K562 (cell line): ENCODE data around the gene TMEM163. TPM values are rescaled to one million over a fixed set of nuclear protein-coding genes. Genes with fewer than 3 reads are reported as not detected.

Experiments used
- ATAC-seq: fragments of 200-7000 bp; cut with Tn5 transposase; 3 replicates; pipeline ENCODE4 v1.9.1; 2020; ENCODE audit warnings: moderate library complexity
- BruUV-seq: library from RNA; stranded (reverse); fragments of 400-500 nt; replicated peaks from 2 replicates; lab custom pipeline; 2021; lab: Mats Ljungman, UMichigan
- CTCF ChIA-PET: fragments of 300-600 bp; formaldehyde crosslinking; extraction: SDS; loops from one replicate; lab custom pipeline; 2021; ENCODE audit warnings: low intra/inter-chr PET ratio; lab: Yijun Ruan, JAX
- POLR2A ChIA-PET: fragments of 300-600, 350-650 bp; sonication (Branson Sonifier 250); formaldehyde crosslinking; extraction: SDS; loops from one replicate; lab custom pipeline; 2021; ENCODE audit warnings: antibody characterized with exemption, inconsistent platforms; lab: Yijun Ruan, JAX
- DNase-seq, 4 experiments: peaks; one replicate each; pipeline versions ENCODE4 v3.0.0 to v3.0.0-alpha.2; 2011 to 2018; ENCODE audit warnings: low spot score in 3 of 4, mixed read lengths in 3 of 4; ENCODE audit errors: extremely low read depth in 1 of 4
- FAIRE-seq: peaks from 2 replicates; lab custom pipeline; 2011; peaks lifted over from hg19 to GRCh38; lab: Jason Lieb, UNC
- H2AFZ ChIP-seq: 2 replicates; pipeline ENCODE4 v1.6.0; 2011; ENCODE audit warnings: low read depth, low read length, control low read depth, inconsistent platforms
- H3K27ac ChIP-seq: fragments of 200-600 bp; 3 replicates; pipeline ENCODE4 v1.8.0; 2011; ENCODE audit warnings: low read depth, mild to moderate bottlenecking, control low read depth, inconsistent platforms, low read length, moderate library complexity, mixed read lengths; ENCODE audit errors: extremely low read depth
- H3K27me3 ChIP-seq, 2 experiments: fragments of 300-600 bp in 1 of 2; 2 replicates in 1 of 2; 3 replicates in 1 of 2; pipeline versions ENCODE4 v1.6.0 to v1.8.0; 2011; ENCODE audit warnings: inconsistent platforms in 2 of 2, low read length in 2 of 2, mild to moderate bottlenecking in 1 of 2, mixed read lengths in 1 of 2, moderate library complexity in 1 of 2; ENCODE audit not compliant: control insufficient read depth in 2 of 2, insufficient read depth in 2 of 2
- H3K36me3 ChIP-seq: fragments of 300-600 bp; 3 replicates; pipeline ENCODE4 v1.8.0; 2011; ENCODE audit warnings: mild to moderate bottlenecking, low read length, inconsistent platforms; ENCODE audit not compliant: control insufficient read depth, insufficient read depth
- H3K4me1 ChIP-seq, 2 experiments: fragments of 200-600 bp in 1 of 2; replicated peaks in 1 of 2; 2 replicates in 1 of 2; 3 replicates in 1 of 2; pipeline versions ENCODE4 v1.5.1 to v1.8.0; 2011; ENCODE audit warnings: inconsistent platforms in 2 of 2, low read length in 2 of 2, mild to moderate bottlenecking in 1 of 2, mixed read lengths in 1 of 2, moderate library complexity in 1 of 2; ENCODE audit not compliant: control insufficient read depth in 2 of 2, insufficient read depth in 2 of 2
- H3K4me2 ChIP-seq: 2 replicates; pipeline ENCODE4 v1.6.1; 2011; ENCODE audit warnings: low read length, control low read depth, inconsistent platforms, mixed read lengths; ENCODE audit not compliant: insufficient read depth
- H3K4me3 ChIP-seq: fragments of 200-600 bp; sonication (generic), shearing (Covaris generic); 2 replicates; pipeline ENCODE4 v1.5.1; 2016; ENCODE audit warnings: control low read depth, inconsistent platforms
- H3K79me2 ChIP-seq: fragments of 200-600 bp; 3 replicates; pipeline ENCODE4 v1.8.0; 2011; ENCODE audit warnings: low read length, inconsistent platforms; ENCODE audit not compliant: control insufficient read depth, insufficient read depth
- H3K9ac ChIP-seq, 2 experiments: 2 replicates each; pipeline versions ENCODE4 v1.6.0 to v1.6.1; 2011; ENCODE audit warnings: low read depth in 2 of 2, low read length in 2 of 2, control low read depth in 1 of 2, inconsistent platforms in 1 of 2, mild to moderate bottlenecking in 1 of 2, mixed read lengths in 1 of 2; ENCODE audit not compliant: insufficient read depth in 1 of 2
- H3K9me1 ChIP-seq: one replicate; pipeline ENCODE4 v1.6.0; 2011; ENCODE audit warnings: inconsistent platforms, mild to moderate bottlenecking, low read length, moderate library complexity; ENCODE audit not compliant: control insufficient read depth, insufficient read depth
- H3K9me3 ChIP-seq: replicated peaks from 2 replicates; pipeline ENCODE4 v1.5.1; 2011; ENCODE audit warnings: low read depth, low read length, inconsistent platforms; ENCODE audit not compliant: control insufficient read depth, insufficient read depth
- H4K20me1 ChIP-seq: replicated peaks from 2 replicates; pipeline ENCODE4 v1.6.1; 2011; ENCODE audit warnings: low read length, inconsistent platforms, mixed read lengths; ENCODE audit not compliant: control insufficient read depth, insufficient read depth
- CTBP1 ChIP-seq: fragments of 450-650 bp; IDR thresholded peaks from 2 replicates; pipeline ENCODE4 v1.6.1; 2016; ENCODE audit warnings: borderline replicate concordance
- CXXC5 ChIP-seq: fragments of 250-450 bp; sonication (Bioruptor Pico); IDR thresholded peaks from 2 replicates; pipeline ENCODE4 v1.8.0; 2022; ENCODE audit warnings: inconsistent platforms, mild to moderate bottlenecking, moderate library complexity
- ETV1 ChIP-seq: fragments of 450-650 bp; conservative IDR thresholded peaks from 2 replicates; pipeline ENCODE4 v1.6.1; 2016; ENCODE audit warnings: missing genetic modification characterization, control low read depth, low read depth, missing compliant biosample characterization
- ILF3 ChIP-seq: fragments of 450-650 bp; IDR thresholded peaks from 2 replicates; pipeline ENCODE4 v1.6.1; 2018; ENCODE audit warnings: antibody characterized with exemption, mild to moderate bottlenecking, moderate library complexity, borderline replicate concordance
- PPARD ChIP-seq: fragments of 250-450 bp; sonication (Bioruptor Pico); IDR thresholded peaks from 2 replicates; pipeline ENCODE4 v1.8.0; 2022; ENCODE audit warnings: inconsistent platforms, mild to moderate bottlenecking, moderate library complexity
- PYGO2 ChIP-seq: fragments of 450-650 bp; IDR thresholded peaks from 2 replicates; pipeline ENCODE4 v1.6.1; 2016; ENCODE audit warnings: mild to moderate bottlenecking, missing genetic modification characterization, moderate library complexity, missing compliant biosample characterization
- STAT5A ChIP-seq: IDR thresholded peaks from 2 replicates; pipeline ENCODE4 v1.6.1; 2012; ENCODE audit warnings: low read length, inconsistent platforms, borderline replicate concordance
- WGBS: fragments of 100-300 bp; shearing (Covaris generic); methylation state at CpG from one replicate; pipeline ENCODE4 v1.1.6; 2016; ENCODE audit warnings: low coverage, mixed read lengths; ENCODE audit not compliant: insufficient coverage; ENCODE audit errors: missing lambda C conversion rate; 5-methylcytosine and 5-hydroxymethylcytosine counted together
- in situ Hi-C: fragments of 300-500 bp; cut with MboI; formaldehyde crosslinking; loops from 4 replicates; pipeline ENCODE4 v1.15.0; 2018; ENCODE audit warnings: inconsistent platforms, mixed read lengths
- intact Hi-C: fragments of 100-400 bp; cut with micrococcal nuclease; formaldehyde crosslinking; loops from 2 replicates; pipeline ENCODE4 v1.14.2; 2022
- polyA plus RNA-seq, 8 experiments: library from polyadenylated mRNA; depleted of rRNA in 4 of 8; stranded (reverse) in 5 of 8; unstranded in 3 of 8; fragments of >200 nt; fragmentation: Nextera tagmentation in 2 of 8; fragmentation: Illumina TruSeq in 1 of 8; extraction: Ambion mirVana in 2 of 8; extraction: Trizol in 1 of 8; gene quantifications; 2 replicates each; pipeline versions ENCODE4 v1.2.1 to v1.2.3, GENCODE V29; 2011 to 2014; ENCODE audit warnings: inconsistent platforms in 1 of 8, missing spikeins in 1 of 8
- total RNA-seq, 7 experiments: library from RNA; depleted of rRNA in 6 of 7; stranded (reverse); fragments of >200 nt in 6 of 7; fragmentation: Illumina TruSeq in 2 of 7; extraction: Trizol in 2 of 7; gene quantifications; 2 replicates each; pipeline versions ENCODE4 v1.2.1 to v1.2.3, GENCODE V29; 2011 to 2021; ENCODE audit warnings: low replicate concordance in 1 of 7
- TF ChIP-seq, protein P1 (sequence below): sonication (generic); formaldehyde crosslinking; IDR thresholded peaks from 2 replicates; pipeline ENCODE4 v1.5.0; 2020; ENCODE audit warnings: missing genetic modification reagents

TMEM163 gene
- total and polyA plus RNA-seq, 9 of the 15 experiments (the other 6 are each of a cell fraction or from before 2014, with no cell fraction given) = 0.04 to 0.68 (median 0.16) TPM; not detected in 3

DNA sequence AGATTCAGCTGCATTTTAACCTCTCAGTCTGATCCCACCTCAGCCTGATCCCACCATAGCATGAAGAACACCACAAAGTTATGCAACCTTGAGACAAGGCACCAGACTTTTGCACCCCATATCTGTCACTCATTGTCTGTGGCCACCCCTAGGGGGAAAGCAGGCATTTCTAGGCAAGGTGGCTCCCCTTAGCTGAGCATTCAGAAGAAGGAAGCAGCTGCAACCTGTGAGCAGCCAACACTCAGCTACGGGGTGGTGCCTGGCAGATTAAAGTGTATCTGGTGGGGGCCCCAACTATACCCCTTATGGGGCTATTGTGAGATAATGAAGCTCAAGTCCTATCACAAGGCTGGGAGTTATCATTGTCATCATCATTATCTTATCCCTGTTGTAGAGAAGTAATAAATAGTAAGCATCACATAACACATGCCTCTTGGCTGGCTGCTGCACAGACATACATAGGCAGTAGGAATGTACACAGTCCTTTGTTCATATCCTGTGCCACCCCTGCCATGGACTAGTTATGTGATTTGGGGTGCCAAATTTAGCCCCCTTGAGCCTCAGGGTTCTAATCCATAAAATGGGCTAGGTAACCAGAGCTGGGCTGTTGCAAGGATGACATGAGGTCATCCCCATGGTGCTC is 20.6 kb upstream of the TMEM163 start:
- Histone ChIP-seq H3K4me2 (no peak overlapping the region), H3K4me3 (no peak overlapping the region), H4K20me1 (no peaks in the 10 kb centered on the region), H3K9ac (no peak overlapping the region), H3K9me3 (no peaks in the 10 kb centered on the region), H3K36me3 (no peaks in the 10 kb centered on the region), H3K27me3 (no peaks in the 10 kb centered on the region; a peak in 1 of 5 replicates), H3K9me1 (no peaks in the 10 kb centered on the region), H2AFZ (no peak overlapping the region), H3K4me1 (no peaks in the 10 kb centered on the region), H3K27ac (no peak overlapping the region), H3K79me2 (no peaks in the 10 kb centered on the region)
- no peak for ATAC-seq
- TF ChIP-seq CXXC5 (no peak), CTBP1 (no peak), ILF3 (no peak)
- DNase-seq = no peak
- intact Hi-C loops (no loop called here), in situ Hi-C loops (no loop called here)
- WGBS = 0% methylated on average over 1 of the region's 1 CpG
- BruUV-seq = no TSS peak
- ChIA-PET CTCF (no interaction called here), POLR2A (no interaction called here)
- no peak for FAIRE-seq

DNA sequence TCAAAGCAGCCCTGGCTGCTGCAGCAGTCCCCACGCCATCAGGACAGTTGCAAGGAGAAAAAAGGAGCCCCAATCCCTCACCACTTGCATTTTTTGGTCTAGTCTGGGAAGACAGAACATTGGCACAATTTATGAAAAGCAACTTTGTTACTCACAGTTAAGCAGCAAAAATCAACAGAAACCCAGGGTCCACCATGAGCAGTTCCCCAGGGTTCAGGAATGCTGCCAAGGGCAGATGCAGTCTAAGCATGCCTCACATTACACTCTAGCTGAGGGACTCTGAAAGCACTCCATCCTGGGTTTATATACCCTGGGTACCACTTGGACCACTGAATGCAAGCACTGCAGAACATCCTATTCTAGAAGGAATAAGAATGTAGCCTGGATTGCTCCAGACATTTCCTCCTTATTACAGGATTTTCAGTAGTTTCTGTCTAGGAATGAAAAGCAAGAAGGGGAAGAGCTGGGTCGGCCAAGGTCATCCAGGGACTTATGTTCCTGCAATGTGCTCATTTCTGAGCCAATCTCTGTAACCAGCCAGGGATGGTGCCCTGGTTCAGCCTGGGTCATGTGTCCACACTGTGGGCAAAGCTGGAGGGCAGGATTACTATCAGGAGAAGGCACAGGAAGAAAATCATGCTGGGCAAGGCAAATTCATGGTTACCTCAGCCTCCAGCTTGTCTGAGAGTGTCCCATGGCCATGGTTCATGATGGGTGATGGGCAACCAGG is 19.5 kb upstream of the TMEM163 start:
- Histone ChIP-seq H3K9me3 (no peaks in the 10 kb centered on the region), H3K27me3 (no peaks in the 10 kb centered on the region; a peak in 1 of 5 replicates), H3K4me2 (no peak overlapping the region), H3K36me3 (no peaks in the 10 kb centered on the region), H3K9me1 (no peaks in the 10 kb centered on the region), H4K20me1 (no peaks in the 10 kb centered on the region), H2AFZ (no peak overlapping the region), H3K4me1 (no peaks in the 10 kb centered on the region), H3K4me3 (no peak overlapping the region), H3K79me2 (no peaks in the 10 kb centered on the region), H3K27ac (no peak overlapping the region), H3K9ac (no peak overlapping the region)
- ATAC-seq = no peak
- intact Hi-C loops (no loop called here), in situ Hi-C loops (no loop called here)
- POLR2A ChIA-PET = interaction anchor here (0.7 kb wide), 1 partner anchor 25 kb away, joined by 3 read pairs; no protein-coding TSS in a partner anchor
- no TSS peak for BruUV-seq
- WGBS = 7% methylated on average over 2 of the region's 2 CpGs
- CTCF ChIA-PET = no interaction called here
- DNase-seq = no peak
- FAIRE-seq = no peak
- TF ChIP-seq PYGO2 (tag) (no peak), PPARD (CRISPR knock-in tag) (no peak), ETV1 (tag) (no peak), STAT5A (no peak)
- TF ChIP-seq, protein P1, sequence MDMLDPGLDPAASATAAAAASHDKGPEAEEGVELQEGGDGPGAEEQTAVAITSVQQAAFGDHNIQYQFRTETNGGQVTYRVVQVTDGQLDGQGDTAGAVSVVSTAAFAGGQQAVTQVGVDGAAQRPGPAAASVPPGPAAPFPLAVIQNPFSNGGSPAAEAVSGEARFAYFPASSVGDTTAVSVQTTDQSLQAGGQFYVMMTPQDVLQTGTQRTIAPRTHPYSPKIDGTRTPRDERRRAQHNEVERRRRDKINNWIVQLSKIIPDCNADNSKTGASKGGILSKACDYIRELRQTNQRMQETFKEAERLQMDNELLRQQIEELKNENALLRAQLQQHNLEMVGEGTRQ (CRISPR knock-in tag) = no peak
